GM23338 (cell line): ENCODE data around the gene CHRDL1.

ENCODE experiments used
- CREB1 ChIP-seq: fragments of 250-450 bp; sonication (Bioruptor Pico); IDR thresholded peaks from 2 replicates; pipeline ENCODE4 v1.5.0; 2020; ENCODE audit warnings: low read depth, mild to moderate bottlenecking, moderate library complexity
- CTCF ChIP-seq, 2 experiments: fragments of 200-600 bp in 1 of 2; sonication (generic) in 1 of 2; conservative IDR thresholded peaks; 2 replicates each; pipeline versions ENCODE4 v1.5.1 to v1.6.1; 2016 to 2017; ENCODE audit warnings: antibody characterized with exemption in 2 of 2, low read depth in 2 of 2, mild to moderate bottlenecking in 2 of 2, moderate library complexity in 1 of 2
- ETS1 ChIP-seq: IDR thresholded peaks from 2 replicates; pipeline ENCODE4 v1.6.1; 2016; ENCODE audit warnings: antibody characterized with exemption
- EZH2 ChIP-seq: fragments of 200-600 bp; sonication (generic); IDR thresholded peaks from one replicate; pipeline ENCODE4 v1.8.0; 2017; ENCODE audit warnings: antibody characterized with exemption, mild to moderate bottlenecking, low read depth; ENCODE audit not compliant: unreplicated experiment
- EZH2phosphoT487 ChIP-seq: fragments of 200-600 bp; sonication (generic); IDR thresholded peaks from one replicate; pipeline ENCODE4 v1.8.1; 2018; ENCODE audit warnings: antibody characterized with exemption; ENCODE audit not compliant: unreplicated experiment
- POLR2AphosphoS5 ChIP-seq: IDR thresholded peaks from 2 replicates; pipeline ENCODE4 v1.6.1; 2016; ENCODE audit warnings: antibody characterized with exemption, low read depth
- REST ChIP-seq: IDR thresholded peaks from one replicate; pipeline ENCODE4 v1.6.1; 2018; ENCODE audit warnings: antibody characterized with exemption; ENCODE audit not compliant: unreplicated experiment
- ZNF462 ChIP-seq: fragments of 250-450 bp; sonication (Bioruptor Pico); IDR thresholded peaks from 2 replicates; pipeline ENCODE4 v1.5.0; 2020; ENCODE audit warnings: mild to moderate bottlenecking, moderate library complexity

GRCh38 chrX:110671068-110671803 is 124.4 kb downstream of the CHRDL1 start:
- no peak for TF ChIP-seq CTCF (conservative IDR thresholded peaks at IDR 0.05; ENCODE audit: low read depth in 2 of 2)
- TF ChIP-seq EZH2phosphoT487: no peak
- no peak for TF ChIP-seq ETS1
- TF ChIP-seq POLR2AphosphoS5: no peak
- no peak for TF ChIP-seq CREB1
- TF ChIP-seq EZH2: no peak
- no peak for TF ChIP-seq REST
- TF ChIP-seq ZNF462 (CRISPR knock-in tag): no peak
